BJ (cell line): Measurements from ENCODE around the gene CCDC183. TPM values are rescaled to one million over a fixed set of nuclear protein-coding genes. Genes with fewer than 3 reads are reported as not detected.

Experiments
- CTCF ChIA-PET: fragments of 350-600 bp; formaldehyde crosslinking; extraction: SDS; loops from one replicate; lab custom pipeline; 2021; ENCODE audit warnings: antibody characterized with exemption, inconsistent platforms; lab: Yijun Ruan, JAX
- POLR2A ChIA-PET: fragments of 300-600 bp; sonication (Branson Sonifier 250); formaldehyde crosslinking; extraction: SDS; loops from one replicate; lab custom pipeline; 2021; ENCODE audit warnings: antibody characterized with exemption; lab: Charles Lee
- DNase-seq: peaks from one replicate; pipeline ENCODE4 v3.0.0-alpha.2; 2011; ENCODE audit warnings: low read depth
- H3K27me3 ChIP-seq: 2 replicates; pipeline ENCODE4 v1.6.0; 2011; ENCODE audit warnings: low read length; ENCODE audit not compliant: control insufficient read depth, insufficient read depth
- H3K36me3 ChIP-seq: 2 replicates; pipeline ENCODE4 v1.5.1; 2011; ENCODE audit warnings: low read length; ENCODE audit not compliant: control insufficient read depth, insufficient read depth
- H3K4me3 ChIP-seq: 2 replicates; pipeline ENCODE4 v1.5.1; 2011; ENCODE audit warnings: low read depth, mild to moderate bottlenecking, control low read depth, low read length
- polyA plus RNA-seq: library from polyadenylated mRNA; depleted of rRNA; stranded (reverse); fragments of >200 nt; gene quantifications from 2 replicates; pipeline ENCODE4 v1.2.3, GENCODE V29; 2011
- TF ChIP-seq, protein P1 (sequence below): IDR thresholded peaks from 2 replicates; pipeline ENCODE4 v1.5.1; 2011; ENCODE audit warnings: low read depth, mild to moderate bottlenecking, control low read depth, inconsistent platforms, low read length, moderate library complexity; ENCODE audit not compliant: insufficient read depth

CCDC183 gene
- polyA plus RNA-seq, 1 experiment: 0.20 TPM

DNA sequence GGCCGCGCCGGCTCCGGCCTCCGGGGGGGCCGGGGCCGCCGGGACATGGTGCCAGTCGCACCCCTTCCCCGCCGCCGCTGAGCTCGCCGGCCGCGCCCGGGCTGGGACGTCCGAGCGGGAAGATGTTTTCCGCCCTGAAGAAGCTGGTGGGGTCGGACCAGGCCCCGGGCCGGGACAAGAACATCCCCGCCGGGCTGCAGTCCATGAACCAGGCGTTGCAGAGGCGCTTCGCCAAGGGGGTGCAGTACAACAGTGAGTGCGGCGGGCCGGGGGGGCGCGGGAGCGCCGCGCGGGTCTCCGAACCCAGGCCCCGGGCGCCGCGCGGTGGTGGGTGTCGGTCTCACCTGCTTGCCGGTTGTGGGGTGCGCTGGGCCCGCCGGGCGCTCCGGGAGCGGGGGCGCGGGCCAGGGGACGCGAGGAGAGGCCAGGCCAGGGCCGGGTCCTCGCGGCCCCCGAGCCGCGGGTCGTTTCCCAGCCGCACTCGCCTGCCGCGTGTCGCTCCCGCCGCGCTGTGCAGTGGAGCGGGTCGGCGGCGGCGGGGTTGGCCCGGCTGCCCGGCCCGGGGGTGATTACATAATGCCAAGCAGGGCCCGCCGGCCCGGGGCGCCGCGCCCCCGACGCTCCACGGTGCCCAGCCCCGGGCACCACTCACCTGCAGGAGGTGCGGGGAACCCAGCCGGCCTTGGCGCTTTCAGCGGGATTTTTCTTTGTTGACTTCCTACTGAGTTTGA lies 12.1 kb downstream of the CCDC183 start:
- Histone ChIP-seq H3K36me3 (peaks cover 5% of the 10 kb centered on the region), H3K4me3 (peak overlapping the region; percentile 88), H3K27me3 (no peaks in the 10 kb centered on the region)
- ChIA-PET CTCF (interaction anchor here (0.7 to 3.2 kb wide), 6 partner anchors 16 to 221 kb away, joined by 3 to 10 read pairs (median 8); partner anchors contain the start of genes AJM1 and TMEM141), POLR2A (no interaction called here)
- TF ChIP-seq, protein P1, sequence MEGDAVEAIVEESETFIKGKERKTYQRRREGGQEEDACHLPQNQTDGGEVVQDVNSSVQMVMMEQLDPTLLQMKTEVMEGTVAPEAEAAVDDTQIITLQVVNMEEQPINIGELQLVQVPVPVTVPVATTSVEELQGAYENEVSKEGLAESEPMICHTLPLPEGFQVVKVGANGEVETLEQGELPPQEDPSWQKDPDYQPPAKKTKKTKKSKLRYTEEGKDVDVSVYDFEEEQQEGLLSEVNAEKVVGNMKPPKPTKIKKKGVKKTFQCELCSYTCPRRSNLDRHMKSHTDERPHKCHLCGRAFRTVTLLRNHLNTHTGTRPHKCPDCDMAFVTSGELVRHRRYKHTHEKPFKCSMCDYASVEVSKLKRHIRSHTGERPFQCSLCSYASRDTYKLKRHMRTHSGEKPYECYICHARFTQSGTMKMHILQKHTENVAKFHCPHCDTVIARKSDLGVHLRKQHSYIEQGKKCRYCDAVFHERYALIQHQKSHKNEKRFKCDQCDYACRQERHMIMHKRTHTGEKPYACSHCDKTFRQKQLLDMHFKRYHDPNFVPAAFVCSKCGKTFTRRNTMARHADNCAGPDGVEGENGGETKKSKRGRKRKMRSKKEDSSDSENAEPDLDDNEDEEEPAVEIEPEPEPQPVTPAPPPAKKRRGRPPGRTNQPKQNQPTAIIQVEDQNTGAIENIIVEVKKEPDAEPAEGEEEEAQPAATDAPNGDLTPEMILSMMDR: no peak
- DNase-seq: no peak

DNA sequence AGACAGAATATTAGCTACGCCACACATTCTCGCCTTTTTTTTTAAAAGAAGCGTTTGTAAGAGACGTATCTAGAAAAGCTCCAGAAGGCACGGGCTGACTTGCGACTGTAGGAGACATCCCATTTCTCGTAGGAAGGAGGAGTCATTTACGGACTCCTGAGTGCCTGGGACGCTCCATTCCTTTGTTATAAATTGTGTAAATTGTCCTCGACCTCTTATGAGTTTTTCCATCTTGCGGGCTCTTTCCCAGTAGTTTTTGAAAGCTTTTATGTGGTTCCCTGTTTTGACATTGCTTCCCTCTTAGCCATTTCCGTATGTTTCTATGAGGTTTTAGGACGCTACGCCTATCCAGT lies 12.6 kb downstream of the CCDC183 start:
- Histone ChIP-seq H3K36me3 (peaks cover 5% of the 10 kb centered on the region), H3K4me3 (peak overlapping the region; percentile 88), H3K27me3 (no peaks in the 10 kb centered on the region)
- CTCF ChIA-PET: interaction anchor here (0.7 to 3.2 kb wide), 5 partner anchors 16 to 221 kb away, joined by 3 to 9 read pairs (median 7); partner anchors contain the start of genes AJM1 and TMEM141
- POLR2A ChIA-PET: no interaction called here
- TF ChIP-seq, protein P1: no peak
- no peak for DNase-seq

DNA sequence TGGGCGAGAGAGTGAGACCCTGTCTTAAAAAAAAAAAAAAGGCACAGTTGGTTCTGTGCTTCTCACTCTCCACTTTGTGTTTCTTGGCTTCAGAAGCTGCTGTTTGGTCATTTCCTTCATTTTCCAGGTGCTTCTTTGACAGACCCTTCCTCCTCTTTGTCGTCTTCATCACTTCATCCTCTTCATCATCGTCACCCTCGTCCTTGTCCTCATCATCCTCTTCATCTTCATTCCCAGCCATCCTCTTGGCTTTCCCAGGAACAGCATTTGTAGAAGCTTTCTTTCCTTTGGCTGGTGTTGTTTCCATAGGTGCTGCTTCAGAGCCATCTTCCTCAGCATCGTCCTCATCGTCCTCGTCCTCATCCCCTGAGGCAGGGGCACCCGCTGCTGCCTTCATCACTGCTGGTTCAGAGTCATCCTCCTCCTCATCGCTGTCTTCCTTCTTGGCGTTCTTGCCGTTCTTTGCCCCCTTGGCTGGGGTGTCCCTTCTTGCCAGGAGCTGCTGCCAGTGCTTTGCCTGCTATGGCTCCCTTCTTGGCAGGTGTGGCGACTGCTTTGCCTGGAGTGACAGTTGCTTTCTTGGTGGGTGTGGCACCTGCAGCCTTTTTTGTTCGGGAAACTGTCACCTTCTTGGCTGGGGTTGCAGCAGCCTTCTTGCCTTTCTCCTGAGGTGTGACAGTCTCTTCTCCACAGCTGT lies 18.7 kb downstream of the CCDC183 start:
- peaks cover 14% of the 10 kb centered on the region for H3K36me3 ChIP-seq
- POLR2A ChIA-PET: no interaction called here
- CTCF ChIA-PET: interaction anchor here (0.6 to 1.1 kb wide), 3 partner anchors 17 to 234 kb away, joined by 3 to 4 read pairs (median 3); no protein-coding TSS in a partner anchor
- no peaks in the 10 kb centered on the region for H3K27me3 ChIP-seq
- DNase-seq: no peak
- TF ChIP-seq, protein P1: no peak
- no peak overlapping the region for H3K4me3 ChIP-seq

DNA sequence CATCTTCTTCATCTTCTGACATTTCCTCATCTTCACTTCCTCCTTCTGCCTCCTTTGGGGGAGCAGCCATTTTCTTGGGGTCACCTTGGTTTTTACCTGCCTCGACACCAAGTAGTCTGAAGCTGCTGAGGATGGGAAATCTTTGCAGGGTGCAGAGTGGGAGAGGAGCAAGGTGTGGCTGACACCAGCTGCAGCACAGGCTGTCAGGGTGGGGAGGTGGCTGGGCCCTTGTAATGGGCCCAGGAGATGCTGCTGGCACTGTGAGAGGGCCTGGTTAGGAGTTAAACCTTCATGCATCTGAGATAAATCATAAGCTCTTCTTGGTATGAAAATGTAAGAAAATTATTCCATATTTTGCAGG lies 19.3 kb downstream of the CCDC183 start:
- CTCF ChIA-PET: interaction anchor here (1.1 kb wide), 2 partner anchors 17 to 220 kb away, joined by 3 to 4 read pairs; no protein-coding TSS in a partner anchor
- TF ChIP-seq, protein P1: no peak
- Histone ChIP-seq H3K36me3 (peaks cover 14% of the 10 kb centered on the region), H3K27me3 (no peaks in the 10 kb centered on the region), H3K4me3 (no peak overlapping the region)
- no peak for DNase-seq
- POLR2A ChIA-PET: no interaction called here
